Neural progenitor cell (in vitro differentiated cells): Measurements from ENCODE around the gene CACNB4. TPM values are rescaled to one million over a fixed set of nuclear protein-coding genes. Genes with fewer than 3 reads are reported as not detected.

ENCODE experiments used
- DNase-seq: peaks from one replicate; pipeline ENCODE4 v3.0.0-alpha.2; 2016; ENCODE audit warnings: low spot score
- H2AFZ ChIP-seq: fragments of 200-600 bp; sonication (generic); replicated peaks from 2 replicates; pipeline ENCODE4 v1.6.1; 2016; ENCODE audit warnings: antibody characterized with exemption
- H3F3A ChIP-seq: fragments of 200-600 bp; sonication (generic); 2 replicates; pipeline ENCODE4 v1.6.1; 2016; ENCODE audit warnings: antibody characterized with exemption, low read depth
- H3K27ac ChIP-seq: fragments of 200-600 bp; sonication (generic); 2 replicates; pipeline ENCODE4 v1.5.1; 2016; ENCODE audit warnings: mild to moderate bottlenecking
- H3K27me3 ChIP-seq: fragments of 200-600 bp; sonication (generic); 2 replicates; pipeline ENCODE4 v1.6.1; 2016; ENCODE audit warnings: mild to moderate bottlenecking, moderate library complexity
- H3K36me3 ChIP-seq: fragments of 200-600 bp; sonication (generic); 2 replicates; pipeline ENCODE4 v1.5.1; 2016
- H3K4me1 ChIP-seq: fragments of 200-600 bp; sonication (generic); 2 replicates; pipeline ENCODE4 v1.6.1; 2016; ENCODE audit warnings: mixed run types
- H3K4me2 ChIP-seq: fragments of 200-600 bp; sonication (generic); 2 replicates; pipeline ENCODE4 v1.6.1; 2016
- H3K4me3 ChIP-seq: fragments of 200-600 bp; sonication (generic); 2 replicates; pipeline ENCODE4 v1.5.1; 2016
- H3K79me2 ChIP-seq: fragments of 200-600 bp; sonication (generic); 2 replicates; pipeline ENCODE4 v1.6.1; 2016; ENCODE audit warnings: low read depth
- H3K9ac ChIP-seq: fragments of 200-600 bp; sonication (generic); 2 replicates; pipeline ENCODE4 v1.6.1; 2016
- H3K9me3 ChIP-seq: fragments of 200-600 bp; sonication (generic); 2 replicates; pipeline ENCODE4 v1.5.1; 2016; ENCODE audit warnings: low read depth
- H4K20me1 ChIP-seq: fragments of 200-600 bp; sonication (generic); 2 replicates; pipeline ENCODE4 v1.6.1; 2016; ENCODE audit warnings: low read depth
- H3K27ac Mint-ChIP-seq: 3 replicates; pipeline ENCODE4 v1.8.0; 2021; ENCODE audit warnings: mixed read lengths
- H3K27me3 Mint-ChIP-seq: 2 replicates; pipeline ENCODE4 v1.8.0; 2022; ENCODE audit warnings: low read depth, mild to moderate bottlenecking, inconsistent platforms, moderate library complexity, mixed read lengths; ENCODE audit not compliant: insufficient read depth
- H3K36me3 Mint-ChIP-seq: 3 replicates; pipeline ENCODE4 v1.8.0; 2021; ENCODE audit warnings: mixed read lengths
- H3K4me1 Mint-ChIP-seq: 3 replicates; pipeline ENCODE4 v1.8.0; 2021; ENCODE audit warnings: mixed read lengths
- H3K4me3 Mint-ChIP-seq: 3 replicates; pipeline ENCODE4 v1.8.0; 2021; ENCODE audit warnings: mild to moderate bottlenecking, moderate library complexity, mixed read lengths
- H3K9me3 Mint-ChIP-seq: 3 replicates; pipeline ENCODE4 v1.8.0; 2020; ENCODE audit warnings: mixed read lengths
- CTCF ChIP-seq: fragments of 200-600 bp; sonication (generic); IDR thresholded peaks from 2 replicates; pipeline ENCODE4 v1.5.1; 2017; ENCODE audit warnings: antibody characterized with exemption, mild to moderate bottlenecking
- EZH2 ChIP-seq: fragments of 200-600 bp; sonication (generic); IDR thresholded peaks from 2 replicates; pipeline ENCODE4 v1.6.1; 2017; ENCODE audit warnings: antibody characterized with exemption, mild to moderate bottlenecking, moderate library complexity
- EZH2phosphoT487 ChIP-seq: fragments of 200-600 bp; sonication (generic); IDR thresholded peaks from 2 replicates; pipeline ENCODE4 v1.6.1; 2017; ENCODE audit warnings: antibody characterized with exemption
- total RNA-seq: library from RNA; depleted of rRNA; stranded (reverse); fragments of >200 nt; gene quantifications from 2 replicates; pipeline ENCODE4 v1.2.3, GENCODE V29; 2015; ENCODE audit warnings: low replicate concordance

CACNB4 gene
- total RNA-seq, 1 donor from 2014 or later = 14.2 TPM

GRCh38 chr2:151826737-151827157 lies 272.1 kb downstream of the CACNB4 start:
- Histone ChIP-seq H3K27me3 (no peaks in the 10 kb centered on the region), H3K79me2 (peaks cover 64% of the 10 kb centered on the region), H3K4me3 (peak overlapping the region; percentile 81), H3K4me1 (peaks cover 35% of the 10 kb centered on the region), H3K9me3 (no peaks in the 10 kb centered on the region), H4K20me1 (peaks cover 57% of the 10 kb centered on the region), H3K4me2 (peak overlapping the region; percentile 86), H3F3A (no peaks in the 10 kb centered on the region), H3K36me3 (no peaks in the 10 kb centered on the region), H3K27ac (no peak overlapping the region), H2AFZ (no peak overlapping the region), H3K9ac (peak overlapping the region; percentile 68)
- DNase-seq = no peak
- H3K36me3 Mint-ChIP-seq = peaks cover 8% of the 10 kb centered on the region
- TF ChIP-seq EZH2phosphoT487 (no peak), CTCF (no peak), EZH2 (no peak)
- no peaks in the 10 kb centered on the region for H3K9me3 Mint-ChIP-seq
- H3K4me1 Mint-ChIP-seq = peaks cover 30% of the 10 kb centered on the region
- H3K4me3 Mint-ChIP-seq = peak overlapping the region; percentile 99
- H3K27ac Mint-ChIP-seq = peak overlapping the region; percentile 94
- peaks cover 2% of the 10 kb centered on the region for H3K27me3 Mint-ChIP-seq

DNA sequence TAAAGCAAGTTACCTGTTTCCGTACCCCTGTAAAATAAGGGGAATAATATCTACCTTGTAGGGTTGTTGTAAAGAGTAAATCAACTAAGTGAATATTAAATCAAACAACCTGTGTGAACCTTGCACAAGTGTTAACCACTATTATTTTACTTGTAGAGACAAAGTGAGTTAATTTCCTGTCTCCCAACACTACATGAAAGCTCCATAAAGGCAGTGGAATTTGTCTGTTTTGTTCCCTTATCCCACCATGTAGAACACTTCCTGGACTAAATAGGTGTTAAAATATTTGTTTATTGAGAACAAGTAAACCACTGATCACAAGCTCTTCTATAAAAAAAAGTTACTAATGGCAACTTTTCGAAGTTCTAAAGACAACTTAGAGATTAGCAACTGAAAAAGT lies 274.0 kb downstream of the CACNB4 start:
- Mint-ChIP-seq H3K36me3 (peaks cover 18% of the 10 kb centered on the region), H3K27ac (no peak overlapping the region), H3K4me3 (no peak overlapping the region), H3K27me3 (peaks cover 2% of the 10 kb centered on the region), H3K9me3 (peaks cover 9% of the 10 kb centered on the region), H3K4me1 (peaks cover 30% of the 10 kb centered on the region)
- Histone ChIP-seq H3K9me3 (no peaks in the 10 kb centered on the region), H3K4me1 (peaks cover 35% of the 10 kb centered on the region), H3K79me2 (peaks cover 82% of the 10 kb centered on the region), H3K36me3 (no peaks in the 10 kb centered on the region), H3K9ac (no peak overlapping the region), H3F3A (no peaks in the 10 kb centered on the region), H3K4me3 (no peak overlapping the region), H3K27ac (no peak overlapping the region), H3K4me2 (peak overlapping the region; percentile 86), H4K20me1 (peaks cover 73% of the 10 kb centered on the region), H2AFZ (no peak overlapping the region), H3K27me3 (no peaks in the 10 kb centered on the region)
- no peak for TF ChIP-seq EZH2
- no peak for TF ChIP-seq EZH2phosphoT487
- TF ChIP-seq CTCF = no peak
- no peak for DNase-seq

GRCh38 chr2:151823651-151824050 lies 275.2 kb downstream of the CACNB4 start:
- Histone ChIP-seq H3K4me3 (no peak overlapping the region), H3K4me2 (peak overlapping the region; percentile 33)

More at GRCh38 chr2:151823651-151824050, 275.2 kb downstream of the CACNB4 start:
- Histone ChIP-seq H3K79me2 (peaks cover 95% of the 10 kb centered on the region), H2AFZ (no peak overlapping the region), H3F3A (no peaks in the 10 kb centered on the region), H3K9ac (no peak overlapping the region), H3K27me3 (no peaks in the 10 kb centered on the region), H3K9me3 (no peaks in the 10 kb centered on the region), H3K27ac (no peak overlapping the region), H3K4me1 (peaks cover 35% of the 10 kb centered on the region), H3K36me3 (no peaks in the 10 kb centered on the region), H4K20me1 (peaks cover 85% of the 10 kb centered on the region)
- H3K9me3 Mint-ChIP-seq = peaks cover 9% of the 10 kb centered on the region
- H3K27me3 Mint-ChIP-seq = peaks cover 2% of the 10 kb centered on the region
- no peak overlapping the region for H3K4me3 Mint-ChIP-seq
- peak; percentile 7 for DNase-seq
- peaks cover 27% of the 10 kb centered on the region for H3K4me1 Mint-ChIP-seq
- TF ChIP-seq EZH2phosphoT487 (no peak), EZH2 (no peak), CTCF (no peak)
- no peak overlapping the region for H3K27ac Mint-ChIP-seq
- H3K36me3 Mint-ChIP-seq = peaks cover 18% of the 10 kb centered on the region
